GM12878 (cell line): ENCODE results near the gene FLT3LG.

ENCODE experiments used
- CTCF ChIP-seq, 3 experiments: IDR thresholded peaks in 2 of 3; conservative IDR thresholded peaks in 1 of 3; 2 replicates each; pipeline ENCODE4 v1.5.1; 2011; ENCODE audit warnings: low read depth in 3 of 3, low read length in 3 of 3, mild to moderate bottlenecking in 3 of 3, control low read depth in 2 of 3, moderate library complexity in 2 of 3, inconsistent platforms in 1 of 3, mixed read lengths in 1 of 3; ENCODE audit not compliant: control insufficient read depth in 2 of 3, insufficient read depth in 1 of 3; ENCODE audit errors: extremely low read depth in 1 of 3
- EP300 ChIP-seq, 2 experiments: fragments of 150-350 bp in 1 of 2; IDR thresholded peaks; 2 replicates each; pipeline ENCODE4 v1.6.1; 2011 to 2012; ENCODE audit warnings: low read depth in 2 of 2, low read length in 2 of 2, borderline replicate concordance in 1 of 2, improper control_type of control experiment in 1 of 2, inconsistent platforms in 1 of 2; ENCODE audit not compliant: control insufficient read depth in 1 of 2
- HDAC2 ChIP-seq: fragments of 200-600 bp; sonication (generic); IDR thresholded peaks from 2 replicates; pipeline ENCODE4 v1.6.1; 2017
- SRF ChIP-seq, 2 experiments: IDR thresholded peaks; 2 replicates each; pipeline ENCODE4 v1.6.1; 2011; ENCODE audit warnings: low read depth in 2 of 2, low read length in 2 of 2, mild to moderate bottlenecking in 1 of 2, moderate library complexity in 1 of 2
- STAT3 ChIP-seq: IDR thresholded peaks from 2 replicates; pipeline ENCODE4 v1.6.1; 2011; ENCODE audit warnings: low read depth, low read length, improper control_type of control experiment

GRCh38 chr19:49520705-49521319 is 46.8 kb downstream of the FLT3LG start:
- TF ChIP-seq HDAC2 (no peak), EP300 (IDR thresholded peaks at IDR 0.05; ENCODE audit: borderline replicate concordance in 1 of 2, control insufficient read depth in 1 of 2, low read depth in 2 of 2, low read length in 2 of 2) (no peak), STAT3 (no peak), SRF (IDR thresholded peaks at IDR 0.05; ENCODE audit: low read depth in 2 of 2, low read length in 2 of 2) (no peak), CTCF (IDR thresholded peaks at IDR 0.05 in 2 of 3, conservative IDR thresholded peaks at IDR 0.05 in 1 of 3; ENCODE audit: control insufficient read depth in 2 of 3, extremely low read depth in 1 of 3, insufficient read depth in 1 of 3, low read depth in 3 of 3, low read length in 3 of 3) (no peak)
